Psoas muscle (tissue), 8 donors: ENCODE measurements around the gene RALBP1. TPM values are rescaled to one million over a fixed set of nuclear protein-coding genes. Genes with fewer than 3 reads are reported as not detected.

Experiments
- ATAC-seq, 4 donors: fragments of 200-7000 bp; cut with Tn5 transposase; one replicate each; pipeline ENCODE4 v1.9.1; 2020; ENCODE audit warnings: moderate library complexity in 3 of 4, mild to moderate bottlenecking in 2 of 4
- DNase-seq, 2 donors: peaks; one replicate each; pipeline ENCODE4 v3.0.0-alpha.2; 2020
- H3K27ac ChIP-seq: fragments of 200-600 bp; one replicate; pipeline ENCODE4 v1.8.0; 2022
- H3K27me3 ChIP-seq, 3 donors: fragments of 200-600 bp in 1 of 3; one replicate each; pipeline versions ENCODE4 v1.6.1 to v1.8.0; 2013 to 2022; ENCODE audit warnings: low read length in 2 of 3, mild to moderate bottlenecking in 2 of 3, moderate library complexity in 1 of 3; ENCODE audit not compliant: insufficient read depth in 3 of 3
- H3K36me3 ChIP-seq, 2 donors: fragments of 200-600 bp in 1 of 2; one replicate each; pipeline versions ENCODE4 v1.6.1 to v1.8.0; 2013 to 2022; ENCODE audit warnings: low read depth in 1 of 2, mild to moderate bottlenecking in 1 of 2, moderate library complexity in 1 of 2; ENCODE audit not compliant: insufficient read depth in 1 of 2
- H3K4me1 ChIP-seq: fragments of 200-600 bp; one replicate; pipeline ENCODE4 v1.8.0; 2022
- H3K4me3 ChIP-seq: fragments of 200-600 bp; one replicate; pipeline ENCODE4 v1.8.0; 2022; ENCODE audit warnings: mild to moderate bottlenecking
- H3K9me3 ChIP-seq: fragments of 200-600 bp; one replicate; pipeline ENCODE4 v1.8.0; 2022
- CTCF ChIP-seq: fragments of 200-600 bp; IDR thresholded peaks from one replicate; pipeline ENCODE4 v1.8.0; 2022; ENCODE audit warnings: antibody characterized with exemption
- WGBS, 3 donors: extraction: QIAGEN DNeasy Blood & Tissue Kit; methylation state at CpG; one replicate each; pipeline versions ENCODE4 v1.1.6 to v1.1.7; 2013; 5-methylcytosine and 5-hydroxymethylcytosine counted together
- intact Hi-C, 2 donors: fragments of 100-400 bp; cut with DNase I; formaldehyde crosslinking; loops; one replicate each; pipeline versions ENCODE4 v1.11.0 to v1.14.2; 2022
- polyA plus RNA-seq, 3 donors: library from polyadenylated mRNA; stranded (reverse); fragments of 200-250 nt; gene quantifications; one replicate each; pipeline ENCODE4 v1.2.3, GENCODE V29; 2013
- total RNA-seq, 4 donors: library from RNA; stranded (reverse); fragmentation: NEBNext Ultra II Directional in 2 of 4; extraction: Animal tissue kit (Norgen Biotek cat#: 25700) in 2 of 4; gene quantifications; one replicate each; pipeline versions ENCODE4 v1.2.1 to v1.2.4, GENCODE V29; 2021 to 2023
- donor health status: healthy with polysubstance abuse.
- donor health status: DM: no; HTN: no; CAD: no; lungs with moderate emphysema.
- donor health status: Bipolar disorder and iron deficiency.
- donor health status: healthy.
- donor health status: DM: yes; HTN: yes; CAD: no.
- donor health status: DM: no; HTN: no; CAD: no.
- donor health status: DM: no; HTN: no; CAD: no.
- donor health status: DM: yes; HTN: yes; CAD: no.

The RALBP1 gene
- total and polyA plus RNA-seq, 7 donors: 28.7 to 85.0 (median 38.6) TPM

- H3K9me3 ChIP-seq: peaks cover 4% of the 10 kb centered on the region
- ATAC-seq: no peak
- no peak for DNase-seq
- no peak for TF ChIP-seq CTCF
- no peaks in the 10 kb centered on the region for H3K36me3 ChIP-seq
- peaks cover 37% of the 10 kb centered on the region for H3K4me1 ChIP-seq
- no peaks in the 10 kb centered on the region for H3K27me3 ChIP-seq
- no peak overlapping the region for H3K27ac ChIP-seq
- no peak overlapping the region for H3K4me3 ChIP-seq
- intact Hi-C loops: no loop called here
- 68 to 83% (median 71%) methylated on average over 2 of the region's 2 CpGs for WGBS, 3 donors
These were observed 32.3 kb downstream of the RALBP1 start for GRCh38 chr18:9507565-9508088.

GRCh38 chr18:9508446-9509025, 33.2 kb downstream of the RALBP1 start:
- H3K4me3 ChIP-seq: no peak overlapping the region
- H3K27ac ChIP-seq: no peak overlapping the region
- DNase-seq (no peak), ATAC-seq (no peak)
- no peaks in the 10 kb centered on the region for H3K27me3 ChIP-seq
- no peak for TF ChIP-seq CTCF
- H3K4me1 ChIP-seq: peaks cover 37% of the 10 kb centered on the region
- intact Hi-C loops: no loop called here
- WGBS, 3 donors: 75 to 86% (median 75%) methylated on average over 2 of the region's 2 CpGs
- no peaks in the 10 kb centered on the region for H3K9me3 ChIP-seq
- H3K36me3 ChIP-seq: peaks cover 0 to 7% of the 10 kb centered on the region in 2 donors

- intact Hi-C loops: loop anchor here in 1 of 2 donors (5.0 to 10.0 kb wide), 2 partner anchors 37 to 439 kb away; partner anchors contain the start of gene RALBP1
These were observed 38.7 kb downstream of the RALBP1 start for GRCh38 chr18:9513971-9514512.

GRCh38 chr18:9516437-9517064, 41.2 kb downstream of the RALBP1 start:
- Histone ChIP-seq H3K27me3 (no peaks in the 10 kb centered on the region), H3K9me3 (no peaks in the 10 kb centered on the region), H3K36me3 (peaks cover 0 to 39% of the 10 kb centered on the region in 2 donors), H3K27ac (no peak overlapping the region), H3K4me3 (no peak overlapping the region), H3K4me1 (peaks cover 7% of the 10 kb centered on the region)
- 72 to 73% (median 73%) methylated on average over 4 of the region's 4 CpGs for WGBS, 3 donors
- peak; percentile 86 for TF ChIP-seq CTCF
- ATAC-seq (peak; percentile 35 to 73 (median 49)), DNase-seq (no peak)
- intact Hi-C loops: loop anchor here (5.0 to 10.0 kb wide), 2 partner anchors 184 to 442 kb away; partner anchors contain the start of gene TWSG1 (in 1 of the 2)

More at GRCh38 chr18:9513971-9514512, 38.7 kb downstream of the RALBP1 start:
- Histone ChIP-seq H3K4me1 (peaks cover 9% of the 10 kb centered on the region), H3K9me3 (no peaks in the 10 kb centered on the region), H3K27ac (no peak overlapping the region), H3K27me3 (no peaks in the 10 kb centered on the region), H3K36me3 (peaks cover 0 to 39% of the 10 kb centered on the region in 2 donors), H3K4me3 (no peak overlapping the region)
- DNase-seq (no peak), ATAC-seq (no peak)
- no peak for TF ChIP-seq CTCF
- 93 to 95% (median 94%) methylated on average over 6 of the region's 6 CpGs for WGBS, 3 donors
